ENCODE results near the gene DNAH2. TPM values are rescaled to one million over a fixed set of nuclear protein-coding genes. Genes with fewer than 3 reads are reported as not detected.

DNAH2 gene
- polyA plus RNA-seq, 1 donor from 2014 or later = 2.0 TPM

- Histone ChIP-seq H3K27me3 (ENCODE audit: insufficient read depth, low read depth, low read length) (no peaks in the 10 kb centered on the region), H3K4me3 (ENCODE audit: low read length) (no peak overlapping the region), H3K79me2 (replicated peaks; ENCODE audit: insufficient read depth, low read length) (no peaks in the 10 kb centered on the region), H4K20me1 (ENCODE audit: insufficient read depth) (no peaks in the 10 kb centered on the region), H3K9ac (ENCODE audit: low read length) (no peak overlapping the region), H3K27ac (ENCODE audit: low read length) (no peak overlapping the region), H2AFZ (ENCODE audit: low read depth, low read length) (no peak overlapping the region), H3F3A (ENCODE audit: insufficient read depth, low read length, poor library complexity, severe bottlenecking) (no peaks in the 10 kb centered on the region), H3K9me3 (ENCODE audit: low read length) (no peaks in the 10 kb centered on the region), H3K36me3 (ENCODE audit: insufficient read depth, low read length) (no peaks in the 10 kb centered on the region), H3K4me2 (ENCODE audit: low read length) (no peak overlapping the region), H3K9me2 (ENCODE audit: insufficient read depth, low read length) (no peaks in the 10 kb centered on the region)
- TF ChIP-seq SMC3 (conservative IDR thresholded peaks at IDR 0.05; ENCODE audit: poor library complexity) (no peak), RAD21 (conservative IDR thresholded peaks at IDR 0.05) (no peak), EZH2 (IDR thresholded peaks at IDR 0.05; ENCODE audit: borderline replicate concordance, insufficient read depth, low read length, poor library complexity, severe bottlenecking) (no peak), POLR2AphosphoS5 (IDR thresholded peaks at IDR 0.05) (no peak), REST (IDR thresholded peaks at IDR 0.05; ENCODE audit: borderline replicate concordance) (no peak), EP300 (conservative IDR thresholded peaks at IDR 0.05; ENCODE audit: poor library complexity, severe bottlenecking) (no peak), TAF1 (IDR thresholded peaks at IDR 0.05; ENCODE audit: low read depth) (no peak), CTCF (IDR thresholded peaks at IDR 0.05; ENCODE audit: poor library complexity, severe bottlenecking) (no peak), MXI1 (conservative IDR thresholded peaks at IDR 0.05; ENCODE audit: poor library complexity, severe bottlenecking) (no peak)
Measured at GRCh38 chr17:7792611-7793010, 75.1 kb downstream of the DNAH2 start.

- H3K9me3 ChIP-seq (ENCODE audit: low read length) = no peaks in the 10 kb centered on the region
- H3K79me2 ChIP-seq (replicated peaks; ENCODE audit: insufficient read depth, low read length) = no peaks in the 10 kb centered on the region
- TF ChIP-seq SMC3 (conservative IDR thresholded peaks at IDR 0.05; ENCODE audit: poor library complexity) = no peak
- TF ChIP-seq EP300 (conservative IDR thresholded peaks at IDR 0.05; ENCODE audit: poor library complexity, severe bottlenecking) = no peak
- no peak for TF ChIP-seq REST (IDR thresholded peaks at IDR 0.05; ENCODE audit: borderline replicate concordance)
- no peak for TF ChIP-seq TAF1 (IDR thresholded peaks at IDR 0.05; ENCODE audit: low read depth)
- no peak for TF ChIP-seq MXI1 (conservative IDR thresholded peaks at IDR 0.05; ENCODE audit: poor library complexity, severe bottlenecking)
- no peak overlapping the region for H3K4me3 ChIP-seq (ENCODE audit: low read length)
- H4K20me1 ChIP-seq (ENCODE audit: insufficient read depth) = no peaks in the 10 kb centered on the region
- H3K9ac ChIP-seq (ENCODE audit: low read length) = no peak overlapping the region
- no peaks in the 10 kb centered on the region for H3K36me3 ChIP-seq (ENCODE audit: insufficient read depth, low read length)
- H3F3A ChIP-seq (ENCODE audit: insufficient read depth, low read length, poor library complexity, severe bottlenecking) = no peaks in the 10 kb centered on the region
- no peaks in the 10 kb centered on the region for H3K9me2 ChIP-seq (ENCODE audit: insufficient read depth, low read length)
- no peak overlapping the region for H3K27ac ChIP-seq (ENCODE audit: low read length)
- H2AFZ ChIP-seq (ENCODE audit: low read depth, low read length) = no peak overlapping the region
- no peak overlapping the region for H3K4me2 ChIP-seq (ENCODE audit: low read length)
- no peaks in the 10 kb centered on the region for H3K27me3 ChIP-seq (ENCODE audit: insufficient read depth, low read depth, low read length)
Measured at GRCh38 chr17:7794075-7794663, 76.6 kb downstream of the DNAH2 start.
